Putamen (tissue), 1 donor: Measurements from ENCODE around the gene BIRC7.
"Not testable (repeated sequence)": the region's sequence is repeated elsewhere in the genome, so short reads cannot be mapped to it uniquely, and the experiment has no call there.

Experiments used
- DNase-seq: peaks from one replicate; pipeline ENCODE4 v3.0.0-alpha.2; 2016; ENCODE audit warnings: low spot score

Gene BIRC7

GRCh38 chr20:63206878-63207277, 28.8 kb upstream of the BIRC7 start:
- no peak for DNase-seq

GRCh38 chr20:63208346-63208909, 27.3 kb upstream of the BIRC7 start:
- DNase-seq = no peak

DNA sequence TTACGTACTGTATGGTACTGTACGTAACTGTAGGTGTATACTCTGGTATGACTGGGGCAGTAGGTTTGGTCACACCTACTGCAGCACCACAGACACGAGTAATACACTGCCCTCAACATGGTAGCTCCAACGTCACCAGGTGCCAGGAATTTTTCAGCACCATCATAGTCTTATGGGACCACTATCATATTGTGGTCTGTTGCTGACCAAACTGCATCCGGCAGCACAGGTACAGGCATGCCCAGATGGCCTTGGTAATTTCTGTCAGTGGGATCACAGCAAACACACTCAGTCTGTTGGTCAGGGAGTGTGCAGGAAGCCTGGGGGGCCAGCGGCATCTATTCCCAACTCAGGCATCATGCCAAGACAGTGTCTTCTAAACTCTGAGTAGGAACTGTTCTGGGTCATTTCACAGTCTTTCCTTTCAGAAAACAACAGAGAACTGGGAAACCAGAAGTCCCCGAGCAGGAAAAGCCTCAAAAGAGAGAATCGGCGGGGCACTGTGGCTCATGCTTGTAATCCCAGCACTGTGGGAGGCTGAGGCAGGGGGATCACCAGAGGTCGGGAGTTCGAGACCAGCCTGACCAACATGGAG, 25.6 kb upstream of the BIRC7 start:
- DNase-seq = no peak

- no peak for DNase-seq
Measured at GRCh38 chr20:63212393-63212730, 23.3 kb upstream of the BIRC7 start.

DNA sequence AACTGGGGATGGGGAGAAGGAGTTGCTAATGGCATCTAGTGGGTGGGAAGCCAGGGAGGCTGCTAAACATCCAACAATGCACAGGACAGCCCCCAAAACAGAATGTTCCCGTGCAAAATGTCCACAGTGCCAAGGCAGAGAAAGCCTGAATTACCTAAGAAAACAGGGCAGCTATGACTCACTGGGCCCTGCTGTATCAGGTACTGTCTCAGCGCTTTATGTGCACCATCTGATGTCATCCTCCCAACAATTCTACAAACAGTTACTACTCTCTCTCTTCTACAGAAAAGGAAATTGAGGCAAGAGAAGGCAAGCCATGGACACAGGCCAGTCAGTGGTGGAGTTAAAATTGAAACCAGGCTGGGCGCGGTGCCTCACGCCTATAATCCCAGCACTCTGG, 22.9 kb upstream of the BIRC7 start:
- DNase-seq = no peak

DNA sequence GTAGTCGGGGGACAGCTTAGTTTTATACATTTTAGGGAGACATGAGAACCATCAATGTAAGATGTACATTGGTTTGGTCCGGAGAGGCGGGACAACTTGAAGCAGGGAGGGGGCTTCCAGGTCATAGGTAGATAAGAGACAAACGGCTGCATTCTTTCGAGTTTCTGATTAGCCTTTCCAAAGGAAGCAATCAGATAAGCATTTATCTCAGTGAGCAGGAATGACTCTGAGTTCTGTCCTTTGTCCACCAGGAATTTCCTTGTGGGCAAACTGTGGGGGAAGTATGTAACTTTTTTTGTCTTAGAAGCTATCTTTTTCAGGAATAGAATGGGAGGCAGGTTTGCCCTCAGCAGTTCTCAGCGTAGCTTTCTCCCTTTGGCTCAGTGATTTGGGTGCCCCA, 21.2 kb upstream of the BIRC7 start:
- DNase-seq = no peak

DNA sequence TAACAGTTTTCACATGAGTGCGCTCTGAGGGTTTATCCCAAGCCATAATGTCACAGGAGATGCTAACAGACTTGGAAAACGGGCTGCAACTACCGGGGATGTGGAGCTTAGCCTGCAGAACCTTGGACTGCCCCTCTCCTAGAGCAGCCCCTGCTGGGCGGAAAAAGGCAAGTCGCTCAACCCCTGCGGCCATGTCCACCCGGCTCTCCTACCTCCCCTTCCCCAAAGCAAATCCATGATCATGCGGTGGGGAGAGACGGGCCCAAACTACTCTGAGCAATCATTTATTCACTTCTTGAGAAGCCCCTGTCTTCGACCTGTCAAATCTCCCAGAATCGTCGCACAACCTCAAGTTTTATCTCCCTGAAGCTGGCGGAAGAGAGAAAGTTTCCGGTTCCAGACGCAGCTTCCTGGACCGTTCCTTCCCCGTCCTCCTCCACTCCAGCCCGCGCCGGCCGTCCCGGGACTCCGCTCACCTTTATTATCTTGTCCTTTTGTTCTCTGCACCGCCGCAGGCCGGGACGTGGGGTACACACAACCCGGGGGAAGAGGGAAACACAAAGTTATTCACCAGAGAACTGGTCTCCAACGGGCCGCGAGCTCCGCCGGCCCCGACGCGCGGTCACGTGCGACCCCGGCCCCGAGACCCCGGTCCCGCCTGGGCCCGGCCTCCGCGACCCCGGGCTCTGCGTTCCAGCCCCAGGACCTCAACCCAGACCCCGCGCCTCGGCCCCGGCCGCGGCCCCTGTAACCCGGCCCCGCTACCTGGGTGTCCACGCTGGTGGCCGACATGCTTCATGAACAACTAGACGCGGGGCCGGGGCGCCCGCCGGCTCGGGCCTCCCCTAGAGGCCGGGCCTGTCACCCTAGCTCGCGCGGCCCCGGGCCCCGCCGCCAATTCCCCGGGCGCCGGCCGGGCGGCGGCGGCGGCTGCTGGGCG, 20.3 kb upstream of the BIRC7 start:
- no peak for DNase-seq

DNA sequence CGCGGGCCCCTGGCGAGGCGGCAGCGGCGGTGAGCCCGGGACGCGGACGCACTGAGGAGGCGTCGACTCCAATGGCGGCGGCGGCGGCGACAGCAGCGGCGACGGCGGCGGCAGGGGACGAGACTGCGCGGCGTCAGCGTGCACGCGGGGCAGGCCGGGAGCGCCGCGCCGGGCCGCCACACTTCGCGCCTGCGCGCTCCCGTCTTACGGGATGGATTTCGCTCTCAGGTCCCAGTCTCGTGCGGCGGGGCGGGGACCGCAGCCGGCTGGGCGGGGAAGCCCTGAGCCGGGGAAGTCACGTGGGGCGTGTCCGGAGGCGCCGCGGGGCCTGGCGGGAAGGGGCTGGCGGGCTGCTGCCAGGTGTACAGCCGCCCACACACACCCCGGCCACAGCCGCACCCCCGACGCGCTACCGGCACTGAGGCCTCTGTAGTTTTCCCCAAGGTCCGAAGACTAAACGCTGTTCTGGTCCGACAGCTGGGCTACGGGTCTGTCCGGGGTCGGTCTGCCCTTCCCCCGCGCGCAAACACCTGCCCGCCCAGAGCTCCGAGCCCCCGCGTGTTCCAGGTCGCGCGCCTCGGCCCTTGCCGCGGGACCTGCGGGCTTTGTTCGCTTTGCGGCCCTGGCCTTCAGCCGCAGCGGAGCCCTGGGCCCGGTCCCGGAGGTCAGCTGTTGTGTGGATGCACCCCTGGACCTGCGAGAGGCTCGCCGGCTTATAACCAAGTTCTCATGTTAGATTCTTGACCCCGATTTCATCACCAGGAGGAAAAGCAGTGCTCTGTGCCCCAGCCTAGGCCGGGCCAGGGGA, 19.5 kb upstream of the BIRC7 start, which contains the start of gene YTHDF1:
YTHDF1 (minus strand) TSS at position 91 of the 808 bp plus-strand sequence. CDS start 239 bp downstream, outside the sequence.
- peak; percentile 94 for DNase-seq

- no peak for DNase-seq
Measured at GRCh38 chr20:63216849-63217471, 18.7 kb upstream of the BIRC7 start.

DNA sequence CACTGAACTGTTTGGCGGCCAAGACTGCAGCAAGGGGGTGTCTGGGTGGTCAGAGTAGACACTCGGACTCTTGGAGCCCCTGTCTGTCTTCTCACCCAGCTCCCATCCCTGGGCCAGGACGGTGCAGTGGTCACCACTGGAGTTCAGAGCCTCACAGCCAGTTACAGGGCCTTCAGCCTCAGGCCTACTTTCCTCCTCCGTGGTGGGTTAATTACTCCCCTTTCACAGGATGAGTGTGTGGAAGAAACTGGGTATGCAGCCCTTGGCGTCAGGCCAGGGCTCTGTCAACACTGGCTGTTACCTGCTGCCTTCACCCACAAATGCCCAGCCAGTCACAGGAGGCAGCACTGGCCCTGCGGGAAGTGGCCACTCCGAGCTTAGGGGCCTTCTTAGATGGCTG, 18.0 kb upstream of the BIRC7 start:
- DNase-seq = no peak

DNA sequence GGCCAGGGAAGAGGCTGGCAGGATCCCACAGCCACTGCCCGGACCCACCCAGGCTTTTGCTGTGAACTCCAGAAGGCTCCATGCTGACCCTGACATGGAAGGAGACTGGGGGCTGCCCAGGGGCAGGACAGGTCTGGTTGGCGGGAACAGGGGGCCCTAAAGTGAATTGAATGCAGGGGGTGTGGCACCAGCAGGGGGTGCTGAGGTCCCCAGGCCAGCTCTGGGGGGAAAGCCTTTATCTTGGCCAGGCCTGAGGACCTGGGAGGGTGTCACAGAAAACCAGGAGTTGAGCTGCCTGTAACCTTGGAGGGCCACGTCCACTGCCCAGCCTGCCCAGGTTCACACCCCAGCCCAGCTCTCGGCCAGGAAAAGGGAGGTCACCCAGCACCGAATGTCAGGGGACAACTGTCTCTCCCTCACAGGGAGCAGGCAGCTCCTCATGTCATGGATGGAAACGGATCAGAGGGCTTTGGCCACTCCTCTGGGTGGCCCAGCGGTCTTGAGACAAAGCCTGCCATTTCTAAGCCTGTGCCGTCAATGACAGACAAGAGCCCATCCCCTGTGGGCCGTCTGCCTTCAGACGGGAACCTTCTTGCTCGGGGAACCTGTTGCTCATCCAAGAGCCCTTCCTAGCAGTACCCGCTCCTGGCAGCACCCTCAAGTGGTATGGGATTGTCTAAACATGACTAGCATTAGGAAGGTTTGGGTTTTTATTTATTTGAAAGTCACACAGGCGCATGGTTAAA, 16.8 kb upstream of the BIRC7 start:
- no peak for DNase-seq

DNA sequence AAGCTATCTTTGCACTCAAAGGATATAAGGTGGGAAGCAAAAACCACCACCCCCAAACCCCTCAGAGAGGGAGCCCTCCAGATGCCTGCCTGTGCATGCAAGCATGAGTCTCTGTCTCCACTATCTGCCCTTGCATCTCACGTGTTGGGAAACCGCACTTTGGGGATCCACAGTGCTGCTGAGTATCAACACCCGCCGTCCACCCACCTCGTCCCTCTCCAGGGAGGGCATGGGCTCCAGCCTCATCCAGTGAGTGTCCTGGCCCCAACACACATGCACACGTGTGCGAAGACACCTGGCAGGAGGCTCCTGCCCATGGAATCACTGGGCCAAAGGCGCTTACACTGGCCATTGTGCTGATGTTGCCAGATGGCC, 16.3 kb upstream of the BIRC7 start:
- DNase-seq = no peak

- DNase-seq = peak; percentile 67
Measured at GRCh38 chr20:63219866-63220521, 15.7 kb upstream of the BIRC7 start.

- DNase-seq = no peak
Measured at GRCh38 chr20:63220696-63221399, 14.9 kb upstream of the BIRC7 start.

DNA sequence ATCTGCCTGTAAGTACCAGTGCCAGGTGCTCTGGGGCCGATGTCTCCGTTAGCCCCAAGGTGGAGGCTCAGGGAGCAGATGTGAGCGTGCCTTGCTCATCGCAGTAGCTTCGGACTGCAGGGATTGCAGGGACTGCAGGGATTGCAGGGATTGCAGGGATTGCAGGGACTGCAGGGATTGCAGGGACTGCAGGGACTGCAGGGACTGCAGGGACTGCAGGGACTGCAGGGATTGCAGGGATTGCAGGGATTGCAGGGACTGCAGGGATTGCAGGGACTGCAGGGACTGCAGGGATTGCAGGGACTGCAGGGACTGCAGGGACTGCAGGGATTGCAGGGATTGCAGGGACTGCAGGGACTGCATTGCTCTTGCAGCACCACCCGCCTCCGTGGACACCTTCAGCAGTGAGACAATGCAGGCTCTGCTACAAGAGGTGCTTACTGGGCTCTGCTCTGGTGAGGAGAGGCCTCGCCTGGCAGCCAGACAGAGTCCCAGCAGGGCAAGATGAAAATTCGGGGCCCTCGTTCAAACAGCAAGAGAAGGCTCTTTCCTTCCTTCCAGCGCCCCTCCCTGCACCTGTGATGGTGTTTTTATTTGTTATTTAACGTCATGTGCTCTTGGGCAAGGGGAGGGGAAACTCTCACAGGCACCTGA, 14.2 kb upstream of the BIRC7 start:
- DNase-seq = not testable (repeated sequence)

GRCh38 chr20:63222541-63222940, 13.2 kb upstream of the BIRC7 start:
- DNase-seq = no peak

DNA sequence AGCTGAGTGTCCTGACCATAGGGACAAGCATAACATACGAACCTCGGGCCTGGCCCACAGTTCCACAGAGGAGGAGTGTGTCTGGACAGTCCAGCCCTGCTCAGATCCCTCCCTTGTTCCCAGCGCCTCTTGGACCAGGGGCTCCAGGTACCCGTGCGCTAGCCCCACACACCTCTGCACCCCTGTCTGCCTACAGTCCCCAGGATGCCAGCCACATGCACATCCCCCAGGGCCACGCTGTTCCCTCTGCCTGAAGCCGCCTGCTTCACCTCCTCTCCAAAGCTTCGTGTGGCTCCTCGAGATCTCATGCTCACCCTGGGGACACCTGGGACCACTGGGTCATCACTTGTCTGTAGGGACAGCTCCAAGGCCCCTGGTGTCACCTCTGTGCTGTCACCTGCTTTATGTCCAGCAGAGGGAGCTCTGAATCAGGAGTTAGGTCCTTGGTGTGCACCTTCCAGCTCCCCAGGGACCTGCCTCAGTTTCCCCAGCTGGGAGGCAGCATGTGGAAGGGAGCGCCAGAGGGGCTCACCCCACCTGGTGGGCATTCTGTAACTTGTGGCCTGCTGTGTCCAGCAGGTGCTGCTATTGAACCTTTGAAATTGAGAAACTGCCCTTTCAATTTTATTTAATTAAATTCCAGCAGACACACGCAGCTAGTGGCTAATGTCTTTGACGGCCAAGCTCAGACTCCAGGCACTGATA, 12.4 kb upstream of the BIRC7 start:
- no peak for DNase-seq

DNA sequence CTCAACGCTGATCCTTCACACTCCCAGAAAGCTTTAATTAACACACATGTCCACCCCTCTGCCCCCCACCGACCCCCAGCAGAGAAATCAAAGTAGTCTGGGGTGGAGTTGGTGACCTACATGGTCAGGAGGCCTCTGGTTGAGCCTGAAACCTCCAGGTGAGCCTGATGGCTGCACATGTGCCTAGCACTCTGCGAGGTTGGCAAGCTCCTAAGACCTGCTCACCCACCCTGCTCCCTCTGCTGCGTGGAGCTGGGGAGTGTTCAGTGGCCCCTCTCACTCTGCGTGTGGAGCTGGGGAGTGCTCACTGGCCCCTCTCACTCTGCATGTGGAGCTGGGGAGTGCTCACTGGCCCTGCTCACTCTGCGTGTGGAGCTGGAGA, 11.9 kb upstream of the BIRC7 start:
- no peak for DNase-seq
